Kidney (tissue), 14 donors: ENCODE measurements around the gene PCYT2. TPM values are rescaled to one million over a fixed set of nuclear protein-coding genes. Genes with fewer than 3 reads are reported as not detected.

Experiments
- DNase-seq, 5 donors: peaks; one replicate each; pipeline ENCODE4 v3.0.0-alpha.2; 2013 to 2020
- FAIRE-seq: peaks from 2 replicates; lab custom pipeline; 2012; peaks lifted over from hg19 to GRCh38; lab: Jason Lieb, UNC
- H3K27ac ChIP-seq, 2 donors: one replicate each; pipeline ENCODE4 v1.7.0; 2013; ENCODE audit warnings: low read depth in 2 of 2, low read length in 2 of 2, inconsistent platforms in 1 of 2
- H3K27me3 ChIP-seq: one replicate; pipeline ENCODE4 v1.7.1; 2013; ENCODE audit warnings: low read length, inconsistent platforms; ENCODE audit not compliant: control insufficient read depth, insufficient read depth
- H3K36me3 ChIP-seq, 3 donors: one replicate each; pipeline versions ENCODE4 v1.7.0 to v1.7.1; 2013; ENCODE audit warnings: low read length in 3 of 3, control low read depth in 1 of 3, inconsistent platforms in 1 of 3; ENCODE audit not compliant: insufficient read depth in 3 of 3, control insufficient read depth in 2 of 3
- H3K4me1 ChIP-seq, 3 donors: one replicate each; pipeline versions ENCODE4 v1.7.0 to v1.7.1; 2013; ENCODE audit warnings: low read length in 3 of 3, inconsistent platforms in 1 of 3, low read depth in 1 of 3; ENCODE audit not compliant: control insufficient read depth in 2 of 3, insufficient read depth in 2 of 3
- H3K4me3 ChIP-seq, 3 donors: one replicate each; pipeline versions ENCODE4 v1.7.0 to v1.8.1; 2013; ENCODE audit warnings: low read length in 3 of 3, control low read depth in 1 of 3, inconsistent platforms in 1 of 3
- H3K9ac ChIP-seq, 3 donors: one replicate each; pipeline versions ENCODE4 v1.7.0 to v1.7.1; 2013; ENCODE audit warnings: low read length in 3 of 3, control low read depth in 1 of 3, inconsistent platforms in 1 of 3
- H3K9me3 ChIP-seq, 3 donors: one replicate each; pipeline versions ENCODE4 v1.7.0 to v1.7.1; 2013; ENCODE audit warnings: low read length in 3 of 3, control low read depth in 1 of 3, inconsistent platforms in 1 of 3; ENCODE audit not compliant: control insufficient read depth in 2 of 3, insufficient read depth in 1 of 3
- intact Hi-C: fragments of 100-400 bp; cut with DNase I; formaldehyde crosslinking; loops from one replicate; pipeline ENCODE4 v1.11.1; 2022
- polyA plus RNA-seq: library from polyadenylated mRNA; stranded (reverse); fragments of 350-450 nt; fragmentation: Illumina TruSeq; extraction: RNeasy Lipid Tissue Mini Kit (QIAGEN cat#74804); gene quantifications from one replicate; pipeline ENCODE4 v1.2.3, GENCODE V29; 2014; ENCODE audit warnings: low read depth, low replicate concordance; ENCODE audit not compliant: insufficient read depth
- total RNA-seq: library from RNA; stranded (reverse); fragmentation: NEBNext Ultra II Directional; extraction: Animal tissue kit (Norgen Biotek cat#: 25700); gene quantifications from one replicate; pipeline ENCODE4 v1.2.1, GENCODE V29; 2021
- TF ChIP-seq, protein P1 (sequence below): IDR thresholded peaks from 3 replicates; pipeline ENCODE4 v1.5.1; 2012; ENCODE audit warnings: mild to moderate bottlenecking, moderate library complexity, borderline replicate concordance; ENCODE audit not compliant: insufficient read depth; ENCODE audit errors: extremely low read depth
- donor health status: control.
- donor health status: control.
- donor health status: control.
- donor health status: control.
- donor health status: control.
- donor health status: DM: yes; HTN: yes; CAD: no.
- donor health status: Normal renal cell carcinoma (clear cell type).

Gene PCYT2
- total and polyA plus RNA-seq, 2 donors from 2014 or later: 28.4 to 104 TPM

DNA sequence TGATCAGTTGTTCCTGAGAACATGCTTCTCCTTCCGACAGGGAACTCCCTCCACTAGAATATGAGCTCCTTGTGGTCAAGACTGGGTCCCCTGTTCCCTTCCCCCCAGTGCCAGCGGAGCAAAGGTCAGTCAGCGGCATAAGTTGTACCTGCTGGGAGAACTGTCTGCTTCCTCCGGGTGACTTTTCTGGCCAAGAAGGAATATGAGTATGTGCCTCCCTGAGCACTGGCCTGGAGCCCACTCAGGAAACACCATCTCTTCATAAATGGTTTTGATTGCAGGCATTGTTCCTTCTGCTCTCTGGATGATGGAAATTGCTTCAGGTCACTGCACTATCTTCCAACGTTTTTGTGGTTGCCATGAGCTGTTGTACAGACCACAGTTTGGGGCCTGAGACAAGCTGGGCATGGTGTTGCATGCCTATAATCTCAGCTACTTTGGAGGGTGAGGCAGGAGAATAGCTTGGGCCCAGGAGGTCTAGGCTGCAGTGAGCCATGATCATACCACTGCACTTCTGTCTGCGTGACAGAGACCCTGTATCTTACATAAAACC lies 48.0 kb downstream of the PCYT2 start:
- no peak for DNase-seq
- Histone ChIP-seq H3K27ac (peak overlapping the region in 1 of 2 donors; percentile 41), H3K9me3 (no peaks in the 10 kb centered on the region), H3K27me3 (no peaks in the 10 kb centered on the region), H3K4me1 (peaks cover 0 to 51% (median 38%) of the 10 kb centered on the region in 3 donors), H3K36me3 (peaks cover 0 to 5% (median 4%) of the 10 kb centered on the region in 3 donors), H3K9ac (no peak overlapping the region), H3K4me3 (no peak overlapping the region)
- no peak for FAIRE-seq
- intact Hi-C loops: no loop called here
- TF ChIP-seq, protein P1, sequence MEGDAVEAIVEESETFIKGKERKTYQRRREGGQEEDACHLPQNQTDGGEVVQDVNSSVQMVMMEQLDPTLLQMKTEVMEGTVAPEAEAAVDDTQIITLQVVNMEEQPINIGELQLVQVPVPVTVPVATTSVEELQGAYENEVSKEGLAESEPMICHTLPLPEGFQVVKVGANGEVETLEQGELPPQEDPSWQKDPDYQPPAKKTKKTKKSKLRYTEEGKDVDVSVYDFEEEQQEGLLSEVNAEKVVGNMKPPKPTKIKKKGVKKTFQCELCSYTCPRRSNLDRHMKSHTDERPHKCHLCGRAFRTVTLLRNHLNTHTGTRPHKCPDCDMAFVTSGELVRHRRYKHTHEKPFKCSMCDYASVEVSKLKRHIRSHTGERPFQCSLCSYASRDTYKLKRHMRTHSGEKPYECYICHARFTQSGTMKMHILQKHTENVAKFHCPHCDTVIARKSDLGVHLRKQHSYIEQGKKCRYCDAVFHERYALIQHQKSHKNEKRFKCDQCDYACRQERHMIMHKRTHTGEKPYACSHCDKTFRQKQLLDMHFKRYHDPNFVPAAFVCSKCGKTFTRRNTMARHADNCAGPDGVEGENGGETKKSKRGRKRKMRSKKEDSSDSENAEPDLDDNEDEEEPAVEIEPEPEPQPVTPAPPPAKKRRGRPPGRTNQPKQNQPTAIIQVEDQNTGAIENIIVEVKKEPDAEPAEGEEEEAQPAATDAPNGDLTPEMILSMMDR: no peak

DNA sequence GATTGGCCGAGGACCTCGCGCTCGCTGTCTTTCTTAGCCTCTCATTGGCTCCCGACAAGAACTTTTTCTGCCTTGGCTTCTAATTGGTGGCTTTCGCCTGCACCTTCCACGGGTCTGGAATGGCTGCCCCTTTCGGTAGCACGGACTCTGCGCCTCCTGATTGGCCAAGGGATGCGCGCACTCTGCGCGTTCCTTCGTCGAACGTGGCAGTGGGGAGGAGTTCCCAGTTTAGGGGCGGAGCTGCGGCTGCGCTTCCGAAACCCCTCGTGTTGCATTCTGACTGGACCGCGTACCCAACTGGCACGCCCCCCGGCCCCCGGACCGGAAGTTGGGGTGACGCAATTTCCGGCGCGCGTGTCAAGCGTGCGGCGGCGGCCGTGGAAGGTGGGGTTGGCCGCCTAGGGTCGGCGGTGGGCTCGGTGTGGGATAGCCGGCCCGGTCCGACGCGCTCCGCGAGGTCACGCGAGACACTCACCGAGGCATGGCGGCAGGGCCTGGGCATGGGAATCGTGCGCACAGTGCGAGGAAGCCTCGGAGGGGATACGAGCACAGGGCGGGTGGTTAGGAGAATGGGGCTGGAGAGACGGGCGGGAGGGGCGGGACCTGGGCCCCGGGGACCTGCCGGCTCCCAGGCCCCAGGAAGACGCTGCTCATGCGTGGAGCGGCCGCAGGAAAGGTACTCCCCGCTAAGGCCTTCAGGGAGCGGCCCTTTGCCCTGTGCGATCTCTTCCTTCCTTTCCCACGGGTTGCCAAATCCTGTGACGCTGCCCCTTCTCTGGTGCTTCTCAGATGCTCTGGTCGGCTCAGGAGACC lies 50.2 kb downstream of the PCYT2 start:
- Histone ChIP-seq H3K9ac (peak overlapping the region; percentile 61 to 88 (median 62)), H3K9me3 (no peaks in the 10 kb centered on the region), H3K27me3 (no peaks in the 10 kb centered on the region), H3K27ac (peak overlapping the region; percentile 92 to 98), H3K36me3 (peaks cover 2 to 15% (median 10%) of the 10 kb centered on the region in 3 donors), H3K4me1 (peaks cover 0 to 35% (median 18%) of the 10 kb centered on the region in 3 donors), H3K4me3 (peak overlapping the region; percentile 66 to 78 (median 76))
- DNase-seq (peak; percentile 100), FAIRE-seq (peak; percentile 94)
- TF ChIP-seq, protein P1: peak; percentile 1
- intact Hi-C loops: no loop called here

DNA sequence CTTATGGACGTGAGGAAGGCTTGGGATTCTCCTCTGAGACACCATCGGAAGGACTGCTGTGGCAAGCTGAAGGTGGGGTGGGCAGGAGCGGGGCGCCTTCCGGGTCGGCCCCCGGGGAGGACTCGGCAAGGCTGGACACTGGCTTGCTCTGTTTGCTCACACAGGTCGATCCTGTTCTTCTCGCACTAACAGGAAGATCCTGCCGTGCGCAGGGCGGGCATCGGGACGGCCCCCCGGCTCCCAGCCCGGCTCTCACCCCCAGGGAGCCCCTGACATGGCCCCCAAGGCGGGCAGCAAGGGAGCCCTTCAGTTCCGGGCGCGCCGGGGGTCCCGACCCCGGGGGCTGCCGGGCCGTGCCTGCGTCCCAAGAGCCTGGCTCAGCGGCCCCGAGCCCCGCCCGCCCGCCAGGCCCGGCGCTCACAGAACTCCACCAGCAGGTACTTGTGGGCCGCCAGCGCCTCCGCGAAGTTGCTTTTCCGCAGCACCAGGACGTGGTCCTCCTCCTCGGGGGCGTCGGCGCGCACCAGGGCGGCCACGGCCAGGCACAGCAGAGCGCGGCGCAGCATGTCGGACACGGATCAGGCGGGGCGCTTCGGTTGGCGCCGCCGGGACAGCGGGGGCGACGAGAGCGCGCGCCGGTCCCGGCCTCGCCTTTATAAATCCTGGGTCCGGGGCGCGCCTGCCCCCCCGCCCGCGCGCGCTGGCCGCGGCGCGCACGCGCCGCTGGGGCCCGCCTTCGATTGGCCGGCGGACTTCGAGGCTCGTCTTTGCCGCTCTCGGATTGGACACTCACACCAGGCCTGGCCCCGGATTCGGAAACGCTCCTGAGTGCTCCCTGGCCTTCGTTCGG lies 51.1 kb downstream of the PCYT2 start, which contains the start of gene P4HB:
P4HB (minus strand) TSS at position 630 of the 850 bp plus-strand sequence; CDS start at position 566, 64 bp downstream.
- Histone ChIP-seq H3K27me3 (no peaks in the 10 kb centered on the region), H3K4me3 (peak within 1 kb of the TSS; percentile 76 to 94 (median 85)), H3K4me1 (peaks cover 0 to 29% (median 12%) of the 10 kb centered on the region in 3 donors), H3K9ac (peak within 1 kb of the TSS; percentile 76 to 94 (median 88)), H3K9me3 (no peaks in the 10 kb centered on the region), H3K36me3 (peaks cover 2 to 21% (median 14%) of the 10 kb centered on the region in 3 donors), H3K27ac (peak within 1 kb of the TSS; percentile 92 to 98)
- intact Hi-C loops: no loop called here
- no peak for FAIRE-seq
- TF ChIP-seq, protein P1: no peak
- DNase-seq: no peak
